ENCODE data around the gene TREM2.

TREM2 gene

GRCh38 chr6:41175084-41175483 is 12.2 kb upstream of the TREM2 start:
- in situ Hi-C loops (cut with MboI; ENCODE audit: low sequenced_read_pairs, unreplicated experiment) = no loop called here
- TF ChIP-seq CTCF (IDR thresholded peaks at IDR 0.05; ENCODE audit: borderline replicate concordance, control extremely low read depth, extremely low read depth, insufficient read depth, missing control alignments) = no peak
- no peak for DNase-seq (ENCODE audit: low spot score)

GRCh38 chr6:41174610-41175009 is 11.7 kb upstream of the TREM2 start:
- no peak for TF ChIP-seq CTCF (IDR thresholded peaks at IDR 0.05; ENCODE audit: borderline replicate concordance, control extremely low read depth, extremely low read depth, insufficient read depth, missing control alignments)
- no peak for DNase-seq (ENCODE audit: low spot score)
- in situ Hi-C loops (cut with MboI; ENCODE audit: low sequenced_read_pairs, unreplicated experiment) = no loop called here

- TF ChIP-seq CTCF (IDR thresholded peaks at IDR 0.05; ENCODE audit: borderline replicate concordance, control extremely low read depth, extremely low read depth, insufficient read depth, missing control alignments) = no peak
- no peak for DNase-seq (ENCODE audit: low spot score)
- in situ Hi-C loops (cut with MboI; ENCODE audit: low sequenced_read_pairs, unreplicated experiment) = no loop called here
Measured at GRCh38 chr6:41171908-41172307, 9.0 kb upstream of the TREM2 start.

- in situ Hi-C loops (cut with MboI; ENCODE audit: low sequenced_read_pairs, unreplicated experiment) = no loop called here
- no peak for DNase-seq (ENCODE audit: low spot score)
- TF ChIP-seq CTCF (IDR thresholded peaks at IDR 0.05; ENCODE audit: borderline replicate concordance, control extremely low read depth, extremely low read depth, insufficient read depth, missing control alignments) = no peak
Measured at GRCh38 chr6:41170547-41171160, 7.7 kb upstream of the TREM2 start.

- no peak for DNase-seq (ENCODE audit: low spot score)
- in situ Hi-C loops (cut with MboI; ENCODE audit: low sequenced_read_pairs, unreplicated experiment) = no loop called here
- no peak for TF ChIP-seq CTCF (IDR thresholded peaks at IDR 0.05; ENCODE audit: borderline replicate concordance, control extremely low read depth, extremely low read depth, insufficient read depth, missing control alignments)
Measured at GRCh38 chr6:41167173-41167963, 4.5 kb upstream of the TREM2 start.

- in situ Hi-C loops (cut with MboI; ENCODE audit: low sequenced_read_pairs, unreplicated experiment) = no loop called here
- no peak for TF ChIP-seq CTCF (IDR thresholded peaks at IDR 0.05; ENCODE audit: borderline replicate concordance, control extremely low read depth, extremely low read depth, insufficient read depth, missing control alignments)
- DNase-seq (ENCODE audit: low spot score) = no peak
Measured at GRCh38 chr6:41164551-41165120, 1.7 kb upstream of the TREM2 start.

Data from GM13976 (cell line).